Measurements from ENCODE around the gene FBN2.

DNA sequence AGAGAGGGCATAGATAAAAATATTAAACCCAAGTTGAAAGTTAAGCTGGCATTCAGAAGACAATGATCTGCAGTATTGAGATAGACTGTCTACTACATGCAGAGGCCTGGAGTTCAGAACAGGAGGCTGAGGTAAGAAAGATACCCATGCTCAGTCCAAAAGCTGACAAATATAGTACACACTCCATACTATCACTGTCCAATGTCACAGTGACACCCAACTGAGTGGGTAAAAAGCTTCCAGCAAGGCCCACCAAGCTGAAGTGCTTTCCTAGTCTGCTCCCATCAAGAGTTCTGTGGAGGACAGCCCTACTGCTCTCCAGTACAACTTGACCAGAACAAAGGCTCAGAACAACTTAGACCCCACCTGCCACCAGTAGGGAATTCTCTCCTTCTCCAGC lies 329.6 kb downstream of the FBN2 start:
- no peak for TF ChIP-seq EZH2 (IDR thresholded peaks at IDR 0.05; ENCODE audit: insufficient read depth, poor library complexity, severe bottlenecking)
- TF ChIP-seq EZH2phosphoT487 (IDR thresholded peaks at IDR 0.05; ENCODE audit: insufficient read depth, low read depth): no peak
